IMR-90 (cell line): ENCODE results near the gene WDR37. TPM values are rescaled to one million over a fixed set of nuclear protein-coding genes. Genes with fewer than 3 reads are reported as not detected.

Experiments
- ATAC-seq: fragments of 200-7000 bp; cut with Tn5 transposase; 2 replicates; pipeline ENCODE4 v1.9.1; 2020; ENCODE audit warnings: low read depth, mild to moderate bottlenecking, moderate library complexity
- BruUV-seq: library from RNA; stranded (reverse); fragments of 400-500 nt; replicated peaks from 2 replicates; lab custom pipeline; 2021; lab: Mats Ljungman, UMichigan
- CTCF ChIA-PET: fragments of 300-600 bp; formaldehyde crosslinking; extraction: SDS; loops from one replicate; lab custom pipeline; 2021; ENCODE audit warnings: antibody characterized with exemption; lab: Yijun Ruan, JAX
- POLR2A ChIA-PET: fragments of 300-600 bp; sonication (Branson Sonifier 250); formaldehyde crosslinking; loops from one replicate; lab custom pipeline; 2022; ENCODE audit warnings: antibody characterized with exemption; ENCODE audit not compliant: unreplicated experiment; lab: Charles Lee
- DNase-seq: peaks from one replicate; pipeline ENCODE4 v3.0.0; 2013
- H2AFZ ChIP-seq: replicated peaks from 2 replicates; pipeline ENCODE3; 2013; ENCODE audit warnings: low read length, mild to moderate bottlenecking; ENCODE audit not compliant: poor library complexity
- H2AK5ac ChIP-seq: 2 replicates; pipeline ENCODE4 v1.6.1; 2013; ENCODE audit warnings: low read depth, low read length, inconsistent platforms
- H2AK9ac ChIP-seq: replicated peaks from 2 replicates; pipeline ENCODE3; 2013; ENCODE audit warnings: mild to moderate bottlenecking, low read depth, low read length, moderate library complexity; ENCODE audit not compliant: poor library complexity
- H2BK120ac ChIP-seq: 2 replicates; pipeline ENCODE4 v1.6.1; 2013; ENCODE audit warnings: low read depth, low read length, inconsistent platforms
- H2BK15ac ChIP-seq: 3 replicates; pipeline ENCODE4 v1.6.1; 2013; ENCODE audit warnings: low read depth, low read length, inconsistent platforms
- H2BK20ac ChIP-seq: 2 replicates; pipeline ENCODE4 v1.6.1; 2013; ENCODE audit warnings: low read depth, mild to moderate bottlenecking, inconsistent platforms, low read length, moderate library complexity
- H2BK5ac ChIP-seq: 2 replicates; pipeline ENCODE4 v1.6.1; 2013; ENCODE audit warnings: mild to moderate bottlenecking, low read depth, low read length, inconsistent platforms; ENCODE audit not compliant: poor library complexity, severe bottlenecking
- H3K14ac ChIP-seq: replicated peaks from 2 replicates; pipeline ENCODE4 v1.6.1; 2013; ENCODE audit warnings: low read depth, low read length, inconsistent platforms
- H3K18ac ChIP-seq: 2 replicates; pipeline ENCODE4 v1.6.1; 2013; ENCODE audit warnings: low read depth, low read length, control low read depth
- H3K23ac ChIP-seq: 2 replicates; pipeline ENCODE4 v1.6.1; 2013; ENCODE audit warnings: low read depth, low read length, inconsistent platforms
- H3K27ac ChIP-seq: 2 replicates; pipeline ENCODE4 v1.5.1; 2013; ENCODE audit warnings: mild to moderate bottlenecking, control low read depth, low read length; ENCODE audit not compliant: insufficient read depth
- H3K27me3 ChIP-seq: 2 replicates; pipeline ENCODE4 v1.6.1; 2013; ENCODE audit warnings: low read length; ENCODE audit not compliant: control insufficient read depth, insufficient read depth
- H3K36me3 ChIP-seq: 2 replicates; pipeline ENCODE4 v1.6.1; 2013; ENCODE audit warnings: low read length, mixed read lengths; ENCODE audit not compliant: control insufficient read depth, insufficient read depth
- H3K4ac ChIP-seq: 2 replicates; pipeline ENCODE4 v1.6.1; 2013; ENCODE audit warnings: low read depth, low read length, inconsistent platforms
- H3K4me1 ChIP-seq: 2 replicates; pipeline ENCODE4 v1.6.1; 2013; ENCODE audit warnings: low read length, mixed read lengths; ENCODE audit not compliant: control insufficient read depth, insufficient read depth
- H3K4me2 ChIP-seq: 2 replicates; pipeline ENCODE4 v1.6.1; 2013; ENCODE audit warnings: low read depth, mild to moderate bottlenecking, control low read depth, low read length, moderate library complexity
- H3K4me3 ChIP-seq: 2 replicates; pipeline ENCODE4 v1.5.1; 2013; ENCODE audit warnings: low read depth, mild to moderate bottlenecking, control low read depth, low read length, moderate library complexity; ENCODE audit not compliant: insufficient read depth
- H3K56ac ChIP-seq: 2 replicates; pipeline ENCODE4 v1.6.1; 2013; ENCODE audit warnings: low read length, inconsistent platforms; ENCODE audit not compliant: insufficient read depth; ENCODE audit errors: extremely low read depth
- H3K79me1 ChIP-seq, 2 experiments: 2 replicates each; pipeline ENCODE4 v1.6.1; 2013; ENCODE audit warnings: low read length in 2 of 2, inconsistent platforms in 1 of 2, low read depth in 1 of 2
- H3K9ac ChIP-seq: 2 replicates; pipeline ENCODE4 v1.6.1; 2013; ENCODE audit warnings: low read depth, low read length, control low read depth
- H3K9me1 ChIP-seq: 2 replicates; pipeline ENCODE4 v1.6.1; 2013; ENCODE audit warnings: low read length, inconsistent platforms; ENCODE audit not compliant: insufficient read depth
- H3K9me3 ChIP-seq: 2 replicates; pipeline ENCODE4 v1.6.1; 2013; ENCODE audit warnings: low read length; ENCODE audit not compliant: control insufficient read depth, insufficient read depth
- H4K20me1 ChIP-seq: 2 replicates; pipeline ENCODE4 v1.6.1; 2013; ENCODE audit warnings: low read length, inconsistent platforms; ENCODE audit not compliant: insufficient read depth
- H4K5ac ChIP-seq: 2 replicates; pipeline ENCODE4 v1.6.1; 2013; ENCODE audit warnings: mild to moderate bottlenecking, low read depth, low read length, control low read depth
- H4K8ac ChIP-seq, 2 experiments: 2 replicates each; pipeline ENCODE4 v1.6.1; 2013; ENCODE audit warnings: low read depth in 2 of 2, low read length in 2 of 2, control low read depth in 1 of 2, inconsistent platforms in 1 of 2
- H4K91ac ChIP-seq: 2 replicates; pipeline ENCODE4 v1.6.1; 2013; ENCODE audit warnings: low read depth, low read length, inconsistent platforms; ENCODE audit not compliant: insufficient read depth
- BHLHE40 ChIP-seq: fragments of 150-350 bp; IDR thresholded peaks from 2 replicates; pipeline ENCODE4 v1.6.1; 2016; ENCODE audit warnings: mild to moderate bottlenecking, low read depth, low read length
- CEBPB ChIP-seq: IDR thresholded peaks from 2 replicates; pipeline ENCODE4 v1.6.1; 2012; ENCODE audit warnings: low read depth, low read length, improper control_type of control experiment
- ELK1 ChIP-seq: fragments of 150-350 bp; IDR thresholded peaks from 2 replicates; pipeline ENCODE4 v1.6.1; 2016; ENCODE audit warnings: low read depth, mild to moderate bottlenecking, low read length, moderate library complexity, borderline replicate concordance
- FOS ChIP-seq: fragments of 150-350 bp; IDR thresholded peaks from 2 replicates; pipeline ENCODE4 v1.6.1; 2016; ENCODE audit warnings: low read depth, low read length
- MAFK ChIP-seq: IDR thresholded peaks from 2 replicates; pipeline ENCODE4 v1.6.1; 2012; ENCODE audit warnings: low read depth, low read length, improper control_type of control experiment
- MXI1 ChIP-seq: IDR thresholded peaks from 2 replicates; pipeline ENCODE4 v1.6.1; 2012; ENCODE audit warnings: low read depth, mild to moderate bottlenecking, low read length, moderate library complexity, borderline replicate concordance
- NFE2L2 ChIP-seq: fragments of 150-350 bp; IDR thresholded peaks from 2 replicates; pipeline ENCODE4 v1.6.1; 2016; ENCODE audit warnings: low read depth, mild to moderate bottlenecking, low read length
- POLR2A ChIP-seq: IDR thresholded peaks from 2 replicates; pipeline ENCODE4 v1.6.1; 2012; ENCODE audit warnings: mild to moderate bottlenecking, low read depth, low read length
- RAD21 ChIP-seq: IDR thresholded peaks from 2 replicates; pipeline ENCODE4 v1.6.1; 2012; ENCODE audit warnings: low read length, improper control_type of control experiment
- RFX5 ChIP-seq: IDR thresholded peaks from 2 replicates; pipeline ENCODE4 v1.8.0; 2012; ENCODE audit warnings: low read depth, mild to moderate bottlenecking, low read length, moderate library complexity
- SMC3 ChIP-seq: fragments of 150-350 bp; IDR thresholded peaks from 2 replicates; pipeline ENCODE4 v1.6.1; 2016; ENCODE audit warnings: low read depth, mild to moderate bottlenecking, antibody characterized with exemption, low read length, moderate library complexity
- USF2 ChIP-seq: fragments of 150-350 bp; IDR thresholded peaks from 2 replicates; pipeline ENCODE4 v1.6.1; 2017; ENCODE audit warnings: mild to moderate bottlenecking, antibody characterized with exemption, low read length, low read depth
- WGBS, 2 experiments: methylation state at CpG; one replicate each; pipeline versions ENCODE4 v1.1.5 to v1.1.7; 2013; ENCODE audit warnings: missing lambda C conversion rate in 2 of 2; ENCODE audit not compliant: insufficient read length in 1 of 2; ENCODE audit errors: extremely low coverage in 2 of 2; 5-methylcytosine and 5-hydroxymethylcytosine counted together
- dilution Hi-C: fragments of 300-500 bp; cut with HindIII; formaldehyde crosslinking; loops from one replicate; pipeline ENCODE4 v1.14.3; 2018; ENCODE audit warnings: low sequenced_read_pairs; ENCODE audit not compliant: unreplicated experiment
- in situ Hi-C: fragments of 300-500 bp; cut with MboI; formaldehyde crosslinking; loops from 3 replicates; pipeline ENCODE4 v1.14.3; 2019; ENCODE audit warnings: low sequenced_read_pairs, inconsistent platforms, mixed read lengths
- intact Hi-C: fragments of 100-400 bp; cut with micrococcal nuclease; formaldehyde crosslinking; loops from 2 replicates; pipeline ENCODE4 v1.10.0; 2022
- polyA plus RNA-seq, 3 experiments: library from polyadenylated mRNA; depleted of rRNA; stranded (reverse); fragments of >200 nt; gene quantifications; 2 replicates each; pipeline ENCODE4 v1.2.3, GENCODE V29; 2012; ENCODE audit warnings: low replicate concordance in 1 of 3
- total RNA-seq: library from RNA; depleted of rRNA; stranded (reverse); fragments of >200 nt; gene quantifications from 2 replicates; pipeline ENCODE4 v1.2.3, GENCODE V29; 2012

Gene WDR37
- total and polyA plus RNA-seq, 2 of the 4 experiments (the other 2 are of a cell fraction): 12.7 to 14.5 TPM

GRCh38 chr10:1061930-1062774, 6.0 kb downstream of the WDR37 start:
- Histone ChIP-seq H3K23ac (no peak overlapping the region), H3K4ac (no peak overlapping the region), H4K8ac (no peak overlapping the region; a peak in 1 of 4 replicates), H3K9ac (no peak overlapping the region), H3K9me1 (peaks cover 12% of the 10 kb centered on the region), H2AK9ac (no peak overlapping the region), H3K36me3 (peaks cover 5% of the 10 kb centered on the region), H3K4me3 (no peak overlapping the region), H3K9me3 (no peaks in the 10 kb centered on the region), H2BK20ac (no peak overlapping the region), H3K4me1 (no peaks in the 10 kb centered on the region; the same call in 1 of the 2 replicates), H2BK5ac (no peak overlapping the region), H3K56ac (no peak overlapping the region), H3K27ac (no peak overlapping the region), H3K27me3 (no peaks in the 10 kb centered on the region), H2BK15ac (no peak overlapping the region), H2AK5ac (no peak overlapping the region), H4K91ac (no peak overlapping the region), H2BK120ac (no peak overlapping the region), H3K79me1 (peaks cover 36 to 65% of the 10 kb centered on the region in 2 experiments), H3K14ac (no peak overlapping the region), H3K18ac (no peak overlapping the region), H2AFZ (no peak overlapping the region), H4K20me1 (peaks cover 24% of the 10 kb centered on the region), H4K5ac (no peak overlapping the region), H3K4me2 (no peak overlapping the region; the same call in 1 of the 2 replicates)
- 89% methylated on average over 3 of the region's 7 CpGs; no CpG with 5 or more reads in 1 of the 2 experiments for WGBS, 2 experiments
- ATAC-seq (no peak), DNase-seq (peak; percentile 54)
- POLR2A ChIA-PET: interaction anchor here (0.6 kb wide), 1 partner anchor 10 kb away, joined by 3 read pairs; no protein-coding TSS in a partner anchor
- in situ Hi-C loops: no loop called here
- intact Hi-C loops: no loop called here
- dilution Hi-C loops: no loop called here
- CTCF ChIA-PET: no interaction called here
- no TSS peak for BruUV-seq
- TF ChIP-seq BHLHE40 (no peak), FOS (no peak), ELK1 (no peak), SMC3 (no peak), MAFK (no peak), RFX5 (no peak), POLR2A (no peak), NFE2L2 (no peak), MXI1 (no peak), USF2 (no peak), CEBPB (no peak), RAD21 (no peak)
